B cell (primary cell): ENCODE results near the gene SMIM7. TPM values are rescaled to one million over a fixed set of nuclear protein-coding genes. Genes with fewer than 3 reads are reported as not detected.
A peak's percentile ranks its signal among the peaks of the same experiment; 100 is the strongest.

Experiments used
- ATAC-seq: fragments of 200-7000 bp; cut with Tn5 transposase; one replicate; pipeline ENCODE4 v1.10.0; 2021; ENCODE audit warnings: low read depth, mild to moderate bottlenecking, moderate number of reproducible peaks, moderate library complexity
- CTCF ChIA-PET: fragments of 350-600 bp; sonication (Branson Sonifier 250); formaldehyde crosslinking; loops from one replicate; lab custom pipeline; 2021; ENCODE audit warnings: antibody characterized with exemption, inconsistent platforms; lab: Charles Lee
- POLR2A ChIA-PET: fragments of 350-600 bp; sonication (Branson Sonifier 250); formaldehyde crosslinking; loops from one replicate; lab custom pipeline; 2021; ENCODE audit warnings: antibody characterized with exemption; lab: Charles Lee
- DNase-seq: peaks from one replicate; pipeline ENCODE4 v3.0.0; 2013
- H2AFZ ChIP-seq: 2 replicates; pipeline ENCODE4 v1.6.1; 2012; ENCODE audit warnings: mild to moderate bottlenecking, low read depth, low read length; ENCODE audit not compliant: insufficient read depth, poor library complexity, severe bottlenecking
- H3K27ac ChIP-seq, 2 donors: 1 replicate in 1 of 2; 2 replicates in 1 of 2; pipeline ENCODE4 v1.5.1; 2012 to 2013; ENCODE audit warnings: low read length in 2 of 2, mild to moderate bottlenecking in 2 of 2, moderate library complexity in 1 of 2
- H3K27me3 ChIP-seq, 4 experiments: fragments of 200-600 bp in 1 of 4; sonication (generic) in 1 of 4; replicated peaks in 1 of 4; 1 replicate in 2 of 4; 2 replicates in 2 of 4; pipeline versions ENCODE4 v1.6.1 to v1.7.0; 2013 to 2016; ENCODE audit warnings: low read length in 3 of 4, mild to moderate bottlenecking in 2 of 4, mixed read lengths in 1 of 4, moderate library complexity in 1 of 4; ENCODE audit not compliant: insufficient read depth in 4 of 4, control insufficient read depth in 3 of 4; ENCODE audit errors: control extremely low read depth in 1 of 4
- H3K36me3 ChIP-seq, 2 experiments: replicated peaks in 1 of 2; 1 replicate in 1 of 2; 2 replicates in 1 of 2; pipeline versions ENCODE4 v1.6.1 to v1.7.1; 2013; ENCODE audit warnings: low read length in 1 of 2; ENCODE audit not compliant: insufficient read depth in 2 of 2, control insufficient read depth in 1 of 2; ENCODE audit errors: control extremely low read depth in 1 of 2, extremely low read depth in 1 of 2
- H3K4me1 ChIP-seq, 2 donors: fragments of 200-600 bp in 1 of 2; sonication (generic) in 1 of 2; 1 replicate in 1 of 2; 2 replicates in 1 of 2; pipeline versions ENCODE4 v1.5.1 to v1.6.1; 2013 to 2017; ENCODE audit warnings: low read length in 2 of 2; ENCODE audit not compliant: control insufficient read depth in 2 of 2, insufficient read depth in 2 of 2
- H3K4me2 ChIP-seq: replicated peaks from 2 replicates; pipeline ENCODE3; 2012; ENCODE audit warnings: mild to moderate bottlenecking, low read depth, low read length; ENCODE audit not compliant: poor library complexity, severe bottlenecking
- H3K4me3 ChIP-seq, 5 experiments: fragments of 200-600 bp in 1 of 5; sonication (generic) in 1 of 5; 1 replicate in 3 of 5; 2 replicates in 2 of 5; pipeline versions ENCODE4 v1.5.1 to v1.7.0; 2011 to 2016; ENCODE audit warnings: low read length in 4 of 5, mild to moderate bottlenecking in 4 of 5, low read depth in 2 of 5, control low read depth in 1 of 5, moderate library complexity in 1 of 5; ENCODE audit not compliant: insufficient read depth in 1 of 5; ENCODE audit errors: control extremely low read depth in 1 of 5, extremely low read depth in 1 of 5
- H3K79me2 ChIP-seq: fragments of 200-600 bp; sonication (generic); one replicate; pipeline ENCODE4 v1.6.0; 2016; ENCODE audit warnings: low read length; ENCODE audit not compliant: control insufficient read depth, insufficient read depth
- H3K9ac ChIP-seq: fragments of 200-600 bp; sonication (generic); 2 replicates; pipeline ENCODE4 v1.6.1; 2017; ENCODE audit warnings: mild to moderate bottlenecking, low read length, moderate library complexity
- H3K9me3 ChIP-seq, 3 donors: one replicate each; pipeline versions ENCODE4 v1.6.1 to v1.7.1; 2013; ENCODE audit warnings: low read length in 2 of 3; ENCODE audit not compliant: control insufficient read depth in 2 of 3, insufficient read depth in 1 of 3; ENCODE audit errors: control extremely low read depth in 1 of 3
- H4K20me1 ChIP-seq: 2 replicates; pipeline ENCODE4 v1.6.0; 2012; ENCODE audit warnings: mild to moderate bottlenecking, low read length; ENCODE audit not compliant: insufficient read depth, control insufficient read depth, poor library complexity, severe bottlenecking
- H3K27ac Mint-ChIP-seq: one replicate; pipeline ENCODE4 v1.8.0; 2021; ENCODE audit warnings: mixed read lengths
- H3K27me3 Mint-ChIP-seq: one replicate; pipeline ENCODE4 v1.8.0; 2021; ENCODE audit warnings: mixed read lengths
- H3K4me1 Mint-ChIP-seq: one replicate; pipeline ENCODE4 v1.8.0; 2021; ENCODE audit warnings: mixed read lengths
- H3K4me3 Mint-ChIP-seq: one replicate; pipeline ENCODE4 v1.8.0; 2021; ENCODE audit warnings: mixed read lengths
- H3K9me3 Mint-ChIP-seq: one replicate; pipeline ENCODE4 v1.8.0; 2022; ENCODE audit warnings: mixed read lengths; ENCODE audit not compliant: insufficient read depth
- EZH2 ChIP-seq: IDR thresholded peaks from 2 replicates; pipeline ENCODE4 v1.6.1; 2012; ENCODE audit warnings: borderline replicate concordance, low read depth, mild to moderate bottlenecking, moderate library complexity, low read length; ENCODE audit not compliant: insufficient read depth, poor library complexity, severe bottlenecking
- WGBS: methylation state at CpG from one replicate; pipeline ENCODE4 v1.1.5; 2013; ENCODE audit warnings: missing lambda C conversion rate; ENCODE audit not compliant: insufficient coverage; 5-methylcytosine and 5-hydroxymethylcytosine counted together
- intact Hi-C: fragments of 100-400 bp; cut with micrococcal nuclease; formaldehyde crosslinking; loops from one replicate; pipeline ENCODE4 v1.10.0; 2022
- polyA plus RNA-seq: library from polyadenylated mRNA; depleted of rRNA; stranded (reverse); fragments of >200 nt; gene quantifications from 2 replicates; pipeline ENCODE4 v1.2.3, GENCODE V29; 2012
- total RNA-seq, 2 donors: library from RNA; stranded (reverse); fragments of 120-200 nt in 1 of 2; gene quantifications; 1 replicate in 1 of 2; 2 replicates in 1 of 2; pipeline versions ENCODE4 v1.2.3 to v1.2.4, GENCODE V29; 2013 to 2022
- TF ChIP-seq, protein P1 (sequence below): fragments of 200-600 bp; IDR thresholded peaks from one replicate; pipeline ENCODE4 v1.8.0; 2022; ENCODE audit warnings: antibody characterized with exemption, mild to moderate bottlenecking

The SMIM7 gene
- total and polyA plus RNA-seq, 2 donors (not counting 1 experiment from before 2014, with no cell fraction given) = 54.7 to 133 TPM

DNA sequence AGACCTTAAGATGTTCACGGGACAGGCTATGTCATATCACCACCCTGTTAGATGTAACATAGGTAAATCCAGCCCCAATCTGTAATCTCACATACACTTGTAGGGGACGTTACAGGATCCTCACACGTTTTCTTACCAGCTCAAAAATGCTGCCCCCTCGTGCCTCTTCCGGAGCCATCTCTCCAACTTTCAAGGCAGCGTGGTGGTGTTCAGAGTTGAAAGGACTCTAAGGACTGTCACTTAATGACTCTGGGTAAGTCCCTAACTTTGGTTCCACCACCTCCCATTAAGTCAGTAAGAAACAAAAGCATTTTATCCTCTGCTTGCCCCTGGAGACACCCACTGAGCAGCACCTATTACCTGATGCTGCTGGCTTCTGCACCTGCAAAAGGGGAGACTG, 36.4 kb downstream of the SMIM7 start:
- intact Hi-C loops = no loop called here
- Histone ChIP-seq H3K79me2 (peaks cover 97% of the 10 kb centered on the region), H4K20me1 (peaks cover 90% of the 10 kb centered on the region), H3K4me3 (no peak overlapping the region), H2AFZ (no peak overlapping the region), H3K4me1 (peaks cover 22 to 38% of the 10 kb centered on the region in 2 donors), H3K27ac (no peak overlapping the region), H3K9me3 (no peaks in the 10 kb centered on the region), H3K27me3 (no peaks in the 10 kb centered on the region), H3K9ac (no peak overlapping the region), H3K4me2 (no peak overlapping the region), H3K36me3 (peaks cover 0 to 36% of the 10 kb centered on the region in 2 experiments)
- WGBS = 93% methylated on average over 4 of the region's 6 CpGs
- TF ChIP-seq EZH2 = no peak
- TF ChIP-seq, protein P1, sequence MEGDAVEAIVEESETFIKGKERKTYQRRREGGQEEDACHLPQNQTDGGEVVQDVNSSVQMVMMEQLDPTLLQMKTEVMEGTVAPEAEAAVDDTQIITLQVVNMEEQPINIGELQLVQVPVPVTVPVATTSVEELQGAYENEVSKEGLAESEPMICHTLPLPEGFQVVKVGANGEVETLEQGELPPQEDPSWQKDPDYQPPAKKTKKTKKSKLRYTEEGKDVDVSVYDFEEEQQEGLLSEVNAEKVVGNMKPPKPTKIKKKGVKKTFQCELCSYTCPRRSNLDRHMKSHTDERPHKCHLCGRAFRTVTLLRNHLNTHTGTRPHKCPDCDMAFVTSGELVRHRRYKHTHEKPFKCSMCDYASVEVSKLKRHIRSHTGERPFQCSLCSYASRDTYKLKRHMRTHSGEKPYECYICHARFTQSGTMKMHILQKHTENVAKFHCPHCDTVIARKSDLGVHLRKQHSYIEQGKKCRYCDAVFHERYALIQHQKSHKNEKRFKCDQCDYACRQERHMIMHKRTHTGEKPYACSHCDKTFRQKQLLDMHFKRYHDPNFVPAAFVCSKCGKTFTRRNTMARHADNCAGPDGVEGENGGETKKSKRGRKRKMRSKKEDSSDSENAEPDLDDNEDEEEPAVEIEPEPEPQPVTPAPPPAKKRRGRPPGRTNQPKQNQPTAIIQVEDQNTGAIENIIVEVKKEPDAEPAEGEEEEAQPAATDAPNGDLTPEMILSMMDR = no peak
- peak overlapping the region; percentile 73 for H3K27ac Mint-ChIP-seq
- POLR2A ChIA-PET = no interaction called here
- H3K27me3 Mint-ChIP-seq = no peaks in the 10 kb centered on the region
- H3K9me3 Mint-ChIP-seq = no peaks in the 10 kb centered on the region
- ATAC-seq = no peak
- DNase-seq = no peak
- H3K4me1 Mint-ChIP-seq = peaks cover 74% of the 10 kb centered on the region
- CTCF ChIA-PET = interaction anchor here (1.4 to 2.7 kb wide), 3 partner anchors 34 to 40 kb away, joined by 3 to 12 read pairs (median 4); no protein-coding TSS in a partner anchor
- no peak overlapping the region for H3K4me3 Mint-ChIP-seq

GRCh38 chr19:16623066-16623465, 36.9 kb downstream of the SMIM7 start:
- no peak for DNase-seq
- TF ChIP-seq, protein P1 = no peak
- TF ChIP-seq EZH2 = no peak
- WGBS = no CpG with 5 or more reads among the region's 2 CpGs
- Histone ChIP-seq H3K9me3 (no peaks in the 10 kb centered on the region), H2AFZ (no peak overlapping the region), H3K36me3 (peaks cover 0 to 36% of the 10 kb centered on the region in 2 experiments), H3K27ac (no peak overlapping the region), H3K4me1 (peaks cover 27 to 43% of the 10 kb centered on the region in 2 donors), H3K9ac (no peak overlapping the region), H4K20me1 (peaks cover 95% of the 10 kb centered on the region), H3K27me3 (no peaks in the 10 kb centered on the region), H3K4me2 (no peak overlapping the region), H3K4me3 (no peak overlapping the region), H3K79me2 (peaks cover 100% of the 10 kb centered on the region)
- H3K27ac Mint-ChIP-seq = no peak overlapping the region
- no peak overlapping the region for H3K4me3 Mint-ChIP-seq
- H3K9me3 Mint-ChIP-seq = no peaks in the 10 kb centered on the region
- ATAC-seq = no peak
- intact Hi-C loops = no loop called here
- ChIA-PET POLR2A (no interaction called here), CTCF (interaction anchor here (1.4 to 2.7 kb wide), 3 partner anchors 33 to 39 kb away, joined by 3 to 12 read pairs (median 4); no protein-coding TSS in a partner anchor)
- H3K4me1 Mint-ChIP-seq = peaks cover 77% of the 10 kb centered on the region
- H3K27me3 Mint-ChIP-seq = no peaks in the 10 kb centered on the region
